DOHH2 (cell line): ENCODE results near the gene RPS14.
"Not testable (repeated sequence)": the region's sequence is repeated elsewhere in the genome, so short reads cannot be mapped to it uniquely, and the experiment has no call there.

Experiments used
- EZH2phosphoT487 ChIP-seq: fragments of 200-600 bp; sonication (generic); IDR thresholded peaks from 2 replicates; pipeline ENCODE4 v1.6.1; 2017; ENCODE audit warnings: borderline replicate concordance, mild to moderate bottlenecking, antibody characterized with exemption, low read length, moderate library complexity, mixed read lengths
- TF ChIP-seq, protein P1 (sequence below): fragments of 200-600 bp; sonication (generic); IDR thresholded peaks from one replicate; pipeline ENCODE4 v1.5.1; 2014; ENCODE audit warnings: antibody characterized with exemption, mild to moderate bottlenecking, low read depth, low read length; ENCODE audit not compliant: poor library complexity, severe bottlenecking

- TF ChIP-seq, protein P1, sequence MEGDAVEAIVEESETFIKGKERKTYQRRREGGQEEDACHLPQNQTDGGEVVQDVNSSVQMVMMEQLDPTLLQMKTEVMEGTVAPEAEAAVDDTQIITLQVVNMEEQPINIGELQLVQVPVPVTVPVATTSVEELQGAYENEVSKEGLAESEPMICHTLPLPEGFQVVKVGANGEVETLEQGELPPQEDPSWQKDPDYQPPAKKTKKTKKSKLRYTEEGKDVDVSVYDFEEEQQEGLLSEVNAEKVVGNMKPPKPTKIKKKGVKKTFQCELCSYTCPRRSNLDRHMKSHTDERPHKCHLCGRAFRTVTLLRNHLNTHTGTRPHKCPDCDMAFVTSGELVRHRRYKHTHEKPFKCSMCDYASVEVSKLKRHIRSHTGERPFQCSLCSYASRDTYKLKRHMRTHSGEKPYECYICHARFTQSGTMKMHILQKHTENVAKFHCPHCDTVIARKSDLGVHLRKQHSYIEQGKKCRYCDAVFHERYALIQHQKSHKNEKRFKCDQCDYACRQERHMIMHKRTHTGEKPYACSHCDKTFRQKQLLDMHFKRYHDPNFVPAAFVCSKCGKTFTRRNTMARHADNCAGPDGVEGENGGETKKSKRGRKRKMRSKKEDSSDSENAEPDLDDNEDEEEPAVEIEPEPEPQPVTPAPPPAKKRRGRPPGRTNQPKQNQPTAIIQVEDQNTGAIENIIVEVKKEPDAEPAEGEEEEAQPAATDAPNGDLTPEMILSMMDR: not testable (repeated sequence)
- TF ChIP-seq EZH2phosphoT487: not testable (repeated sequence)
These were observed 35.4 kb downstream of the RPS14 start for GRCh38 chr5:150413902-150414790.
